ENCODE results near the gene MDFI.

The MDFI gene

DNA sequence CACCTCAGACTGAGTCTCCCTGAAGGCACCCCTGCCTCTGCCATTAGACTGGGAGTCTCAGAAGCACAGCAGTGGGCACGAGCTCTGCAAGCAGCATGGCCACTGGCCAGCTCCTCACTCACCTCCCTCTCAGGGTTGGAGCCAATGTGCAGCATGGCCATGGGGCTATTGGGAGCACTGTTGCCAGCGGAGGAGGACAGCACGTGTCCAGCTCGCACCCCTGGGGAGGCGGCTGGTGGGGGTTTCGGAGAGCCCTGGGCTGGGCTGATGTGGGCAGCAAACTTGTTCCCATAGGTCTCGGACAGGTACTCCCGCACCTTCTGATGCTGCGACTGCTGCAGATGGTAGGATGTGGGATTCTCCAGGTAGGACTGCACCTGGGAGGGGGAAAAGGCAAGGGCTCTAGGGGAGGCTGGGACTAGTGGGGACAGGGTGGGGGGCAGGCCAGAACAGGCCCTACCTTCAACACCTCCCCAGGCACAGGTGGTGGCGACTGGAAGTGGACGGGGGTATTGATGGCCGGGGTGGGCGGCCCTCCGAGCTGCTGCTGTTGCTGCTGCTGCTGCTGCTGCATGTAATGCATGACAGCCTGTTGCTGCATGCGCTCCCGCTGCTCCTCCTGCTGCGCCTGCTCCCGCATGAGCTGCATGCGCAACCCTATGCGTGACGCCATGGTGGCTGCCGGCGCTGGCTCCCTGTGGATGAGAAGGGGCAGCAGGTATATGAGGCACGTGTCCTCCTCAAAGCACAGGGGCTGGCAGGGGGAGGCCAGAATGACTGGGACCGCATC lies 52.5 kb downstream of the MDFI start:
- no peak for DNase-seq

DNA sequence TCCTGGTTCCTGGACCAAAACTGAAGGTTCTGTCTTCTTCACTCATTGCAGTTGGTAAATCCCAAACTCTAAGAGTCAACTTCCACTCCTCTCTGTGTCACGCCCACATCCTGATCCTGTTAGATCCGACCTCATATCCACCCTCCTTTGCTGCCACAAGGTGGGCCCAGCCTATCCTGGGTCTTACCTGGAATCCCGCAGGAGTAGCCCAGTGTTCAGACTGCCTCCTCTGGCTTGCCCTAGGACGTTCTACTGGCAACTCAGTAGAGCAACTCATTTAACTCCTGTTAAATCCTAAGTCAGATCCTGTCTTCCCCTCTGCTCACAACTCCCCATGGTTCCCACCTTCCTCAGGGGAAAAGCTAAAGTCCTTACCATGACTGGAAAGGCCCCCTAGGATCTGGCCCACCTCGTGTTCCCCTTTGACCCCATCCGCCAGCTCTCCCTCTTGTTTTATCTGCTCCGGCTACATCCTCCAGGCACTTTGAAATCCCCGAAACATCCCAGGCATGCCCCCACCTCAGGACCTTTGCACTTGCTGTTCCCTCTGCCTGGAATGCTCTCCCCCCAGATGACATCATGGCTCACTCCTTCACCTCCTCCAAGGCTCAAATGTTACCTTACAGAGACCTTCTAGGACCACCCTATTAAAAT lies 53.3 kb downstream of the MDFI start:
- no peak for DNase-seq

DNA sequence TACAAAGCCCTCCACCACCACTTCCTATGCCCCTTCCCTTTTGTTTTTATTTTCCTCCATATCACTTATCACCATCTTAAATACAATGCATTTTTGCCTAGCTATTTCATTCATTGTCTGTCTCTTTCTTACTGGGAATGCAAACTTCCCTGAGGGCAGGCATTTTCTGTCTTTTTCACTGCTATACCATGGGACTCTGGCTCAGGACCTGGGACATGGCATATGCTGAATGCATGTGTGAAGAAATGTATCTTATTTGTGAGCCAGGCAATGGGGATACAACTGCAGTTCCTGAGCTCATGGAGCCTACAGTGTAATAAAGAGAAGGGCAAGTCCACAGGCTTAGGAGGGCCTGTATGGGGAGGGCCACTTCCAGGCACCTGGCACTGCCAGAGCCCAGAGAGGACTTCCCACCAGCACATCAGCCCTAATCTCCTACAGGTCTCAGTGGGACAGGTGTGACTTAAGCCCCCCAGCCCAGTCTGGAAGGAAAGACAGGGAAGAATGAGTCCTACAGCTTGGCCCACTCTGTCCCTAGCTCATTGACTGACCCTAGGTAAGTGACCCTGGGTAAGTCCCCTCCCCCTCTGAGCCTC lies 53.9 kb downstream of the MDFI start:
- DNase-seq, result no peak

DNA sequence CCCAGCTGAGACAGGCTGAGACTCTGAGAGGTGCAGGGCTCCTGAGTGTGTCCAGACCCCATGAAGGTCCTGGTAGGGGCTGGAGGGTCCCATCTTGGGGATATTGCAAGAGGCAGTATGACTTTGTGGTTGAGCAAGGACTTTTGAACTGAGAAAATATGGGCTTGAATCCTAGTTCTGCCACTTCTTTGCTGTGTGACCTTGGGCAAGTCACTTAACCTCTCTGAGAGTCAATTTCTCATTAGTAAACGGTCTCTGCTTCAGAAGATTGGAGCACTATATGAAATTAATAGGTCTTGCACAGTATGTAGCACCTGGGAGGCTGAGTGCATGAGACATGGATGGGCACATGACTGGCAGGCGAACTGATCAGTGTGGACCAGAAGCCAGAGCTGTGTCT lies 54.5 kb downstream of the MDFI start:
- DNase-seq, result no peak

DNA sequence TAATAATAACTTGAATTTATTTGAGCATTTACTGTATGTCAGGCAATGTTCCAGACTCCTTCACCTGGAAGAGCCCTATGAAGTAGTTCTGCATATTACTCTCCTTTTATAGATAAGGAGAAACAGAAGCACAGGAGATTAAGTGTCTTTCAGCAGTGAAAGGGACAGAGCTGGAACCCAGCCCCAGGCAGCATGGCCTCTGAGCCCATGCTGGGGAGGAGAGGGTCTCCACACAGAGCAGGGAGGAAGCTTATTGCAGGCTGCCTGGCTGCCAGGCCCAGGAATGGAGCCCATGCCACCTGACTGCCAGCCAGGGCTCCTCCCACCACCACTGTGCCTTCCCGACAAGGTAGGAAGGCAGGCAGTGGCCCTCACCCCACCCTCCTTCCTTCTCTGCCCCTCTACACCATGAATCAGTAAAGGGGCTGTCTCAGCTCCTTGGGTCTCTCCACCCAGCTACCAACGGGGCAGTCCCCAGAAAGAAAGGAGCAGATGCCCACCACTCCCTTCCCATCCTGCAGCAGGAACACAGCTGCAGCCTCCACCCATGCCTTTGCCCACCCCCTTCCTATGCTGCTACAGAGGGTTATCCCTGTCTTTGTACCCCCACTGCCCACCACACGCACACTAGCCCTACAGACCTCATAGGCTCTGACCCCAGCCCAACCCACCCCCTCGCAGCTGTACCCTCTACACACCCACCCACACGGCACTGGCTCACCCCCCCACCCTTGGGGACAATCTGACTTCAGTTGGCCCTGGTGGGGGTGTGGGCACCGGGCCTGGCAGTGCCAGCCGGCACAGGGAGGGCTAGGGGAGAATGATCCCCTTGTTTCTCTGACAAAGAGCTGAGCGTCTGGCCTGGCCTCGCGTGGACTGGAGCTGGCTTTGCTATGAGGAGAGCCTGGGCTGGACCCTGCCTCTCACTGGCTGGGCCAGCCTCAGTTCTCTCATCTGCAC lies 55.3 kb downstream of the MDFI start:
- no peak for DNase-seq

DNA sequence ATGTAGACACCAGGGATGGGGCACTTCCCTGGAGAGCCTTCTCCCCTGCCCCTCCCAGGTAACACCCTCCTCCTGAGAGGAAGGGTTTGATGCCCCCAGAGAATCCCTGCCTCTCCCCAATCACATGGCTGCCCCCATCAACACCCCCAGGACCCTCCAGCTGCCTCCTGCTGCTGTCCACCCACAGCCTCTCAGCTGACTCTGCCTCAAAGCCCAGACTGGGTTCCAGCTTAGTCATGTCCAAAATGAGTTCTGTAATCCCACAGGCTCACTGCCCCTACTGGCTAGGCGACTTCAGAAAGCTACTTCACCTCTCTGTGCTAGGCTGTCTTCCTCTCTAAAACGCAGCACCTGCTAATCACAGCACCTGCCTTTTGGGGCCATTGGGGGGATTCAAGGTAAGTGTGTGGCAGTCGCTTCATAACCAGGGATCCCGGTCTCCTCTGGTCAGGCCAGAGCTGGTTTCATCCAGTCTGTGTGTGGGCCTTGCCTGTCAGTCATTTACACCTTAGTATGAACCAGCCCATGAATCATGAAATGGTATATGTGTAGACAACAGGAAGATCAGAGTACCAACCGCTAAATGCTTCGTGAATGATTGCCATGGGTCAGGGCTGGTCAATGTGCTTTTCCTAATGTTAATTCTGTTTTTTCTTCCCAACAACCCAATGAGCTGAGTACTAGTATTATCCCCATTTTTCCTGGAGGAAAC lies 56.7 kb downstream of the MDFI start:
- no peak for DNase-seq

DNA sequence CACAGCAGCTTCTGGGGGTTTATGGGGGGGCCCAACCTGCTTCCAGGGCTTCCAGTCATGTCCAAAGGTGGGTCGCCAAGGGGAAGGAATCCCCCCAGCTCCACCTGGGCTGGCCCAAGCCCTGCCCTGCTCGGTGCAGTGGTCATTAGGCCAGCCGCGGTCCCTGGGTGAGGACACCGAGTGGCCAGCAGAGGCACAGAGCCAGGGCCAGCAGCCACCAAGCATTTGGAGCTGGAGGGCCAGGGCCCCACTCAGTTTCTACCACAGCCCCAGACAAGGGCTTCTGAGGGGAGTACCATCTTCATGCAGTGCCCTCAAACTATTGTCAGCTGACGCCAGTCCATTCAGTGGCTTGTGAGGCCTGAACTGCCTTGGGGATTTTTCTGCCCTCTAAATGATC lies 57.6 kb downstream of the MDFI start:
- no peak for DNase-seq

DNA sequence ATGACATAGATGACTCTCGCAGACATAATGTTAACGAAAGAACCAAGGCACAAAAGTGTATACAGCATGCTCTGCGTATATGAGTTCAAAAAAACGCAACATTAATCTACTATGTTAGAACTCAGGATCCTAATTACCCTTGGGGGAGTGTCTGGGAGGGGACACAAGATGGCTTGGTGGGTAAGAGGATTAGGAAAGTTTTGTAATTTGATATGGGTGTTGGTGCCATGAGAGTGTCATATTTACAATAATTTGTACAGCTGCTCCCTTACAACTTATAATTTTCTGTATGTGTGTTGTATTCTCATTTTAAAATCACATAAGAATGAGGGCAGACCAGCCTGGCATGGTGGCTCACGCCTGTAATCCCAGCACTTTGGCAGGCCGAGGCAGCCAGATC lies 58.5 kb downstream of the MDFI start:
- DNase-seq, result no peak

DNA sequence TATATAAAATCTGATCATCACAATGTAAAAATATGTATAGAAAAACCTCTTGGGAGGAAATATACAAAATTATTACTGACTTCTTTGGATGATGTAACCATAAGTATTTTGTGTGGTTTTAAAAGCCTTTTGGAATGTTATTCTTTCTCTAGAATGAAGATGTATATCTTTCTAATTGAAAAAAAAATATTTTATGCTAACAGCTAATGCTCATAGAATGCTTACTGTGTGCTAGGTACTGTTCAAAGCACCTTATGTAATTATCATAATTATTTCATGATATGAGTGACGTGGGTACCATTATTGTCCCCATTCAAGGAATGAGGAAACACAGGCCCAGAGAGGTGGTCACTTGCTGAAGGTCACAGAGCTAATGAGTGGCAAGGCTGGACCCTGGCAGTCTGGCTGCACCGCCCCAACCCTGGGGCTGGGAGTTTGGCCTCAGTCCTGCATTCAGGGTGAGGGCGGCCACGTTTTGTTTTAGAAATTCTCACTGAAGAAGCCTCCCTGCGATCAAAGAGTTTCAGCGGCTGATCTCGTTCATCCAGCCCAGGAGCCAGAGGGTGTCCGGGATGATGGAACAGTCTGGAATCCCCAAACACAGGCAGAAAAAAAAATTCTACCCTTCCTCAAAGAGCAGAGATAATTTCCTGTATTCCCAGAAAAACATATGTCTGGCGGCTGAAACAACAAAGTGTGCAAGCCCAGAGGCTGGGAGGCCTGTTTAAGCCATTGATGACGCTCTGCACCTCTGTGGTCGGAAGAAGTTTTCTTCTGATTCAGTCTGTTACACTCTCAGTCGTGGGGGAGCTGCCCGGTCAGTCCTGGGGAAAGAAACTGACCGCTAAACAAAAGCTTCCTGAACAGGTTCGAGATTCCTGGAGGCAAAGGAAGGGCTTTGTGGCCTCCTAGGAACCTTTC lies 59.9 kb downstream of the MDFI start:
- DNase-seq, result no peak

DNA sequence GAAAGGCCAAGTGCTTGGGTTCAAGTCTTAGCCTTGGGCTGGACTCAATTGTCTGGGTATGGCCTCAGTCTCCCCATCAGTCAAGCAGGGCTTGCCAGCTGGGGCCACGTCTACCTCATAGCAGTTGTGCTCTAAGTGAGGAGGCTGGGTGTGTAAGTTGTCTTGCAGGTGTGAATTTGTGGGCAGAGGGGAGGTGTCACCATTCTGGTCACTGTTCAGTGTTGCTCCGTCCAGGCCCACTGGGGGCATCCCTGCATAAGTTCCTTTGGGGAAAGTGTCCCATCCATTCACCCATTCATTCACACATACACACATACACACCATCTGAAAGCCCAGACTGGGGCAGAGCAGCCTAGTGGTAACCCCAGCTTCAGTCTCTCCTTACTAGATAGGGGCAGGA lies 60.8 kb downstream of the MDFI start:
- no peak for DNase-seq

DNA sequence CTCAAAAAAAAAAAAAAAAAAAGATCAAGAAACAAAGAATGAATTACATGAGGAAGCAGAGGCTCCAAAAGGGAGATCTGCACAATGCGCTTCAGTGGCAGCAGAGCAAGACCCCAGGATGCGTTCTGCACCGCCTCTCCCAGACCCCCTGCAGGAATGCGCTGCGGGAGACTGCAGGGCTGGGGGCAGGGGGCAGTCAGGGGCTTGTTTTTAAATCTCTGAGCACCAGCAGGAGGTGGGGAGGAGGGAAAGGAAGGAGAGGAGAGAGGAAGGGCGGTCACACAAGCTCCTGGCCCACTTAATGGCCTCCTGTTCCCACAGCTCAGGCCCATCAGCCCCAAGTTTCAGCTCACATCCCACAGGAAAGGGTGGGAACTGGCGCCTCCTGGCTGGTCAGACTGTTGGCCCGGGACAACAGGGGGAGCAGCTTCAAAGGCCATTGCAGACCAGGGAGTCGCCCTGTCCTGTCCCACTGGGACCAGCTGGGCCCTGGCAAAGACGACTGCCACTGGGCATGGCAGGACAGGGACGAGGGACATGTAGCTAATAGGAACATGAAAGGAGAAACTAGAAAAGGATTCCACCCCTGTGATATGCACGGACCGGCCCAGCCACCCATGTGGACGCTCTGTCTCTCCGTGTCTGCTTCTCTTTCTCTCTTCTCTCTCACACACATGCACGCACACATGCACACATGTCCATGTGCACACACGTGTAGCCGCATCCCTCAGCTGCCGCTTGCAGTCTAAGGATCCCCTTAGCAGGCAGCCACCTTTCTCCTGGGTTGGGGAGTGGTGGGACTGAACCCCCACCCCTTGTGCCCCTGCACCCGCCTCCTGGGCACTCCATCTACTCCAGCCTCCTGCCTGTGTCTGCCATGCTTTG lies 62.4 kb downstream of the MDFI start:
- no peak for DNase-seq

DNA sequence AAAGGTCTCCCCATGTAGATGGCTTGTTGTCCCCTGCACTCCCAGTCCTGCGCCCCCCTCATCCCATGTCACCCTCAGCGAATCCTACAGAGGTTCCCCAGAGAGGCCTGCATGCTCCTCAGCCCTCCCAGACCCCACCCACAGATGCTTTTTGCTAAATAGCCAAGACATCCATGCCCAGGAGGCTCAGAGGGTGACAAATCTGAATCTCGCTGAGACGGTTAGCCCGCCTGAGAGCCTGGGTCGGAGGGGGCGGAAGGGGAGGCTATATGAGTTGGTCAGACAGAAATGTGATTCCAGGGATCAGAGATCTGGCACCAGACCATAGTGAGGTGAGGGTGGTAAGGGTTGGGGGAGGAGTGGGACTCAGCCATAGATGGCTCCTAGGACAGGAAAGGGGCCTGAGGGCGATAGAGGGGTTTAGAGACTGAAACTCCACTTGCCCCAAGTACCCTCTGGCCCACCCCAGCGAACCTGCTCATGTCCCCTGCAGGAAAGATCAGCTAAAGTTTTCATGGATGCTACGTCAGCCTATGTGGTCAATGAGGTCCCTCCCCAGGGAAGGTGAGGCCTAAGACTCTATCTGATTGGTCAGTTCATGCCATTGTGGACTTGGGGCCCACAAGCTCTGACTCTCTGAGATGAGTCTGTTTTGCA lies 63.9 kb downstream of the MDFI start:
- DNase-seq, result no peak

DNA sequence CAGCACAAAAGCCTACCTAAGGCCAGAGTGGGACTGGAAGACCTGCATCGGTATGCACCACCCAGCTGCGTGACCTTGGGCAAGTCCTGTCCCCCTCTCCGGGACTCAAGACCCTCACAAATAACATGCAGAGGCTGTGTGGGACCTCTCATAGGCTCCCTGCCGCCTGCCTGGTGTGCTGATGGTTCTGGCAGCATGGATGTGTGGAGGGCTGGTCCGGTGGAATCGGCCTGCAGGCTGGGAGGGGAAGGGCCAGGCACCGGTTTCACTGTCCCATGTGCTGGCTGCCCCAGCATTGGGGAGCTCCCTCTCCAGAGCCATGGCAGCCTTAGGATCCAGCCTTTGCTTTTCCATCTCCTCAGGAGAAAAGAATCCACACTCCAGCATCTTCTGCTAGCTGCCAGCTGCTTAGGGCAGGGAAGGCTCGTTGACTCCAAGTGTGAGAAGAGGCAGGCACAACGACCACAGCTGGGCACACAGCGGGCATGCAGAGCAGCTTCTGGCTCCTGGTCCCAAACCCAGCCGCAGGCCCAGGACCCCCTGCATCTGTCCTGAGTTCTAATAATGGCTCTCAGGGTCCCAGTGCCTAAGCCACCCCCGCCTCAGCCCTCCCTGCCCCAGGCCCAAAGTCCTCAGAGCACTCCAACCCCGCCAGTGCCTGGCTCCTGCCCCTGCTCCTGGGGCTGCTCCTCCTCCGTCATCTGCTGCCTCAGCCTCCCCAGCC lies 64.7 kb downstream of the MDFI start:
- DNase-seq, result no peak

All from GF-D8 (cell line).